ENCODE data around the gene LRRK2. TPM values are rescaled to one million over a fixed set of nuclear protein-coding genes. Genes with fewer than 3 reads are reported as not detected.

The LRRK2 gene
- total and polyA plus RNA-seq, 2 experiments from 2014 or later = 6.4 to 9.3 TPM

- Histone ChIP-seq H3K9me3 (ENCODE audit: low read depth) (no peaks in the 10 kb centered on the region), H3K4me1 (ENCODE audit: low read depth) (no peaks in the 10 kb centered on the region), H3K4me3 (no peak overlapping the region), H3K27ac (no peak overlapping the region), H3K27me3 (no peaks in the 10 kb centered on the region), H3K36me3 (no peaks in the 10 kb centered on the region)
- TF ChIP-seq, protein P1, sequence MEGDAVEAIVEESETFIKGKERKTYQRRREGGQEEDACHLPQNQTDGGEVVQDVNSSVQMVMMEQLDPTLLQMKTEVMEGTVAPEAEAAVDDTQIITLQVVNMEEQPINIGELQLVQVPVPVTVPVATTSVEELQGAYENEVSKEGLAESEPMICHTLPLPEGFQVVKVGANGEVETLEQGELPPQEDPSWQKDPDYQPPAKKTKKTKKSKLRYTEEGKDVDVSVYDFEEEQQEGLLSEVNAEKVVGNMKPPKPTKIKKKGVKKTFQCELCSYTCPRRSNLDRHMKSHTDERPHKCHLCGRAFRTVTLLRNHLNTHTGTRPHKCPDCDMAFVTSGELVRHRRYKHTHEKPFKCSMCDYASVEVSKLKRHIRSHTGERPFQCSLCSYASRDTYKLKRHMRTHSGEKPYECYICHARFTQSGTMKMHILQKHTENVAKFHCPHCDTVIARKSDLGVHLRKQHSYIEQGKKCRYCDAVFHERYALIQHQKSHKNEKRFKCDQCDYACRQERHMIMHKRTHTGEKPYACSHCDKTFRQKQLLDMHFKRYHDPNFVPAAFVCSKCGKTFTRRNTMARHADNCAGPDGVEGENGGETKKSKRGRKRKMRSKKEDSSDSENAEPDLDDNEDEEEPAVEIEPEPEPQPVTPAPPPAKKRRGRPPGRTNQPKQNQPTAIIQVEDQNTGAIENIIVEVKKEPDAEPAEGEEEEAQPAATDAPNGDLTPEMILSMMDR (IDR thresholded peaks at IDR 0.05; ENCODE audit: low read depth, low read length) = no peak
- no peak for DNase-seq (ENCODE audit: low read depth in 1 of 2, low spot score in 1 of 2)
Observed at GRCh38 chr12:40343124-40343523, 118.3 kb downstream of the LRRK2 start.

DNA sequence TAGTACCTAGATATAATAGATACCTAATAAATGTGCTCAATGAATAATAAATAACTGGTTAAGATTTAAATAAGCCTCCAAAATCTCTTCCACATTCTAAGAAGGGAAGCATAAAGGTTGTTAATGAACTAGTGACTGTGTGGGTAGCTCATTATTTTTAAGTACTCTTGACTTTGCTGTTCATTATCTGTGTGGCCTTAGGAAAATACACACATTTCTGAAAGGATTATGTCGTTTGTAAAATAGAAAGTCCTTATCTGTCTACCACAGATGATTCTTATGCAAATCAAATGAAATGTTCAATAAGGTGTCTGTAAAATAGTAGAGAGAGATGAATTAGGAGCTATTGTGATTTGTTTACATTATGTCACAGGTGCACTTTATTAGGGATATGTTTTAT is 119.5 kb downstream of the LRRK2 start:
- Histone ChIP-seq H3K27me3 (no peaks in the 10 kb centered on the region), H3K9me3 (ENCODE audit: low read depth) (no peaks in the 10 kb centered on the region), H3K4me1 (ENCODE audit: low read depth) (no peaks in the 10 kb centered on the region), H3K27ac (no peak overlapping the region), H3K36me3 (no peaks in the 10 kb centered on the region), H3K4me3 (no peak overlapping the region)
- TF ChIP-seq, protein P1 (IDR thresholded peaks at IDR 0.05; ENCODE audit: low read depth, low read length) = no peak
- no peak for DNase-seq (ENCODE audit: low read depth in 1 of 2, low spot score in 1 of 2)

- no peaks in the 10 kb centered on the region for H3K36me3 ChIP-seq
- H3K27me3 ChIP-seq = no peaks in the 10 kb centered on the region
- TF ChIP-seq, protein P1 (IDR thresholded peaks at IDR 0.05; ENCODE audit: low read depth, low read length) = no peak
- no peaks in the 10 kb centered on the region for H3K4me1 ChIP-seq (ENCODE audit: low read depth)
- no peak overlapping the region for H3K27ac ChIP-seq
- H3K9me3 ChIP-seq (ENCODE audit: low read depth) = no peaks in the 10 kb centered on the region
- H3K4me3 ChIP-seq = no peak overlapping the region
- DNase-seq (ENCODE audit: low read depth in 1 of 2, low spot score in 1 of 2) = no peak
Observed at GRCh38 chr12:40351976-40352375, 127.2 kb downstream of the LRRK2 start.

GRCh38 chr12:40375076-40375475 is 150.3 kb downstream of the LRRK2 start:
- no peaks in the 10 kb centered on the region for H3K36me3 ChIP-seq
- peak in 1 of 2 donors; percentile 5 for DNase-seq (ENCODE audit: low read depth in 1 of 2, low spot score in 1 of 2)
- H3K27me3 ChIP-seq = no peaks in the 10 kb centered on the region
- H3K9me3 ChIP-seq (ENCODE audit: low read depth) = no peaks in the 10 kb centered on the region
- no peak overlapping the region for H3K27ac ChIP-seq
- TF ChIP-seq, protein P1 (IDR thresholded peaks at IDR 0.05; ENCODE audit: low read depth, low read length) = peak; percentile 15
- H3K4me1 ChIP-seq (ENCODE audit: low read depth) = no peaks in the 10 kb centered on the region
- no peak overlapping the region for H3K4me3 ChIP-seq

DNA sequence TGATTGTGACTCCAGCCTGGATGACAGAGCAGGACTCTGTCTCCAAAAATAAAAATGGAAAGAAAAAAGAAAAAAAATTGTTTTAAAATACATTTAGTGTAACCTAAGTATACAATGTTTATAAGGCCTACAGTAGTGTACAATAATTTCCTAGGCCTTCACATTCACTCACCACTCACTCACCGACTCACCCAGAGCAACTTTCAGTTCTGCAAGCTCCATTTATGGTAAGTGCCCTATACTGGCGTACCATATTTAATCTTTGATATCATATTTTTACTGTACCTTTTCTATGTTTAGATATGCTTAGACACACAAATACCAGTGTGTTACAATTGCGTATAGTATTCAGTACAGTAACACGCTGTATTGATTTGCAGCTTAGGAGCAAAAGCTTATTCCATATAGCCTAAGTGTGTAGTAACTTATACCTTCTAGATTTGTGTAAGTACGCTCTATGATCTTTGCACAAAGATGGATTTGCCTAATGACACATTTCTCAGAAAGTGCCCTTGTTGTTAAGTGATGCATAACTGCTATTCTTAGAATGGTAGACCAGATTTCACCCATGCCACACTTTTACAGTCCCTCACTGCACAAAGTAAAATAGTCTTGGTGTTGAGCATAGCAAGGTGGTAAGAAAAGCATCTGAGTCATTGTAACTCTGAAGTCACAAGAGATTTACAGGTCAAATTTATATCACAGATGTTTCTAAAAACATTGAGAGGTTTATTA is 151.9 kb downstream of the LRRK2 start:
- peaks cover under 1% of the 10 kb centered on the region for H3K4me1 ChIP-seq (ENCODE audit: low read depth)
- TF ChIP-seq, protein P1 (IDR thresholded peaks at IDR 0.05; ENCODE audit: low read depth, low read length) = no peak
- no peak overlapping the region for H3K27ac ChIP-seq
- no peaks in the 10 kb centered on the region for H3K9me3 ChIP-seq (ENCODE audit: low read depth)
- no peak overlapping the region for H3K4me3 ChIP-seq
- H3K36me3 ChIP-seq = no peaks in the 10 kb centered on the region
- no peaks in the 10 kb centered on the region for H3K27me3 ChIP-seq
- no peak for DNase-seq (ENCODE audit: low read depth in 1 of 2, low spot score in 1 of 2)

Measured in cardiac muscle cell (in vitro differentiated cells and primary cell).